DOHH2 (cell line): ENCODE data around the gene USP40.

Experiments used
- H3F3A ChIP-seq: fragments of 200-600 bp; sonication (generic), shearing (Covaris generic); 2 replicates; pipeline ENCODE4 v1.6.0; 2016; ENCODE audit warnings: antibody characterized with exemption, mild to moderate bottlenecking; ENCODE audit not compliant: control insufficient read depth, insufficient read depth
- H3K27ac ChIP-seq: fragments of 200-600 bp; sonication (generic); 2 replicates; pipeline ENCODE4 v1.5.1; 2014; ENCODE audit warnings: low read depth, mild to moderate bottlenecking, low read length, moderate library complexity
- H3K27me3 ChIP-seq: fragments of 200-600 bp; sonication (generic); 2 replicates; pipeline ENCODE4 v1.6.1; 2014; ENCODE audit warnings: mild to moderate bottlenecking, low read length, mixed read lengths; ENCODE audit not compliant: control insufficient read depth
- H3K36me3 ChIP-seq: fragments of 200-600 bp; sonication (generic); 2 replicates; pipeline ENCODE4 v1.6.1; 2014; ENCODE audit warnings: mild to moderate bottlenecking, low read length, moderate library complexity, mixed read lengths; ENCODE audit not compliant: control insufficient read depth
- H3K4me1 ChIP-seq: fragments of 200-600 bp; sonication (generic); 2 replicates; pipeline ENCODE4 v1.6.1; 2014; ENCODE audit warnings: mild to moderate bottlenecking, low read length, mixed read lengths; ENCODE audit not compliant: control insufficient read depth
- H3K4me2 ChIP-seq: fragments of 200-600 bp; sonication (generic); 2 replicates; pipeline ENCODE4 v1.6.0; 2014; ENCODE audit warnings: mild to moderate bottlenecking, low read length, moderate library complexity
- H3K4me3 ChIP-seq: fragments of 200-600 bp; sonication (generic); 2 replicates; pipeline ENCODE4 v1.5.1; 2014; ENCODE audit warnings: mild to moderate bottlenecking, low read length, mixed read lengths
- H3K79me2 ChIP-seq: fragments of 200-600 bp; sonication (generic); 2 replicates; pipeline ENCODE4 v1.6.1; 2014; ENCODE audit warnings: mild to moderate bottlenecking, low read length, mixed read lengths; ENCODE audit not compliant: control insufficient read depth
- H3K9me2 ChIP-seq: fragments of 200-600 bp; sonication (generic); replicated peaks from 2 replicates; pipeline ENCODE4 v1.6.1; 2014; ENCODE audit warnings: mild to moderate bottlenecking, low read length, mixed read lengths; ENCODE audit not compliant: control insufficient read depth
- H3K9me3 ChIP-seq: fragments of 200-600 bp; sonication (generic); 2 replicates; pipeline ENCODE4 v1.6.1; 2014; ENCODE audit warnings: antibody characterized with exemption, low read length, mixed read lengths; ENCODE audit not compliant: control insufficient read depth, insufficient read depth
- H4K20me1 ChIP-seq: fragments of 200-600 bp; sonication (generic); 2 replicates; pipeline ENCODE4 v1.6.0; 2014; ENCODE audit warnings: low read depth, mild to moderate bottlenecking, antibody characterized with exemption, low read length, moderate library complexity; ENCODE audit not compliant: control insufficient read depth, insufficient read depth
- CTCF ChIP-seq: fragments of 200-600 bp; sonication (generic); IDR thresholded peaks from one replicate; pipeline ENCODE4 v1.5.1; 2014; ENCODE audit warnings: antibody characterized with exemption, mild to moderate bottlenecking, low read depth, low read length; ENCODE audit not compliant: poor library complexity, severe bottlenecking
- EZH2phosphoT487 ChIP-seq: fragments of 200-600 bp; sonication (generic); IDR thresholded peaks from 2 replicates; pipeline ENCODE4 v1.6.1; 2017; ENCODE audit warnings: borderline replicate concordance, mild to moderate bottlenecking, antibody characterized with exemption, low read length, moderate library complexity, mixed read lengths

The USP40 gene

GRCh38 chr2:233458826-233459225, 107.8 kb downstream of the USP40 start:
- no peak overlapping the region for H3K4me3 ChIP-seq
- H3K79me2 ChIP-seq: no peaks in the 10 kb centered on the region
- TF ChIP-seq CTCF (no peak), EZH2phosphoT487 (no peak)
- H3K9me2 ChIP-seq: no peaks in the 10 kb centered on the region
- no peaks in the 10 kb centered on the region for H3K9me3 ChIP-seq
- no peaks in the 10 kb centered on the region for H3K27me3 ChIP-seq
- no peak overlapping the region for H3K4me2 ChIP-seq
- H3K36me3 ChIP-seq: peaks cover 65% of the 10 kb centered on the region
- H3K27ac ChIP-seq: no peak overlapping the region
- no peaks in the 10 kb centered on the region for H3K4me1 ChIP-seq
- H4K20me1 ChIP-seq: no peaks in the 10 kb centered on the region
- no peaks in the 10 kb centered on the region for H3F3A ChIP-seq

GRCh38 chr2:233458031-233458610, 108.5 kb downstream of the USP40 start:
- H3K9me3 ChIP-seq: no peaks in the 10 kb centered on the region
- H3K9me2 ChIP-seq: no peaks in the 10 kb centered on the region
- H3F3A ChIP-seq: no peaks in the 10 kb centered on the region
- H3K79me2 ChIP-seq: no peaks in the 10 kb centered on the region
- H3K27ac ChIP-seq: no peak overlapping the region
- no peak overlapping the region for H3K4me2 ChIP-seq
- no peak for TF ChIP-seq CTCF
- TF ChIP-seq EZH2phosphoT487: no peak
- H3K36me3 ChIP-seq: peaks cover 67% of the 10 kb centered on the region
- no peaks in the 10 kb centered on the region for H3K27me3 ChIP-seq
- no peaks in the 10 kb centered on the region for H4K20me1 ChIP-seq
- no peaks in the 10 kb centered on the region for H3K4me1 ChIP-seq
- no peak overlapping the region for H3K4me3 ChIP-seq

DNA sequence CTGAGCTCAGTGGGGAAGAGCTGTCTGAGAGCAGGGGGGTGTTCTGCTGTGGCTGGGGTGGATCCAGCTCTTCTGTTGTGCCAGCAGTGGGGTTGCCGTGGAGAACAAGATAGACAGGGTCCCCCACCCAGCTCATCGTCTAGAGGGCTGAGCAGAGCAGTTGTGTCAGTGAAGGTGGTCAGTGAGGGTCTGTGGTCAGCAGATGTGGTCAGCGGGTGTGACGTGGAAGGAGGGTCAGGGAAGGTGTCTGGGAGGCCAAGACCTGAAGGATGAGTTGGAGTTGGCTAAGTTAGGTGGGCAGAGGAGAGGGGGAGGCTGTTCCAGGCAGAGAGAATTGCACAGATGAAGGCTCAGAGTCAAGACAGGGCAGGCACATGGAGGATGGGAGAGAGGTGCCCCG, 109.2 kb downstream of the USP40 start:
- no peaks in the 10 kb centered on the region for H4K20me1 ChIP-seq

More for the DNA sequence above, 109.2 kb downstream of the USP40 start:
- no peak overlapping the region for H3K4me3 ChIP-seq
- H3K4me2 ChIP-seq: no peak overlapping the region
- no peaks in the 10 kb centered on the region for H3K9me2 ChIP-seq
- no peaks in the 10 kb centered on the region for H3K79me2 ChIP-seq
- no peaks in the 10 kb centered on the region for H3K9me3 ChIP-seq
- H3F3A ChIP-seq: no peaks in the 10 kb centered on the region
- H3K27me3 ChIP-seq: no peaks in the 10 kb centered on the region
- H3K27ac ChIP-seq: no peak overlapping the region
- TF ChIP-seq CTCF: no peak
- TF ChIP-seq EZH2phosphoT487: no peak
- peaks cover 68% of the 10 kb centered on the region for H3K36me3 ChIP-seq
- H3K4me1 ChIP-seq: no peaks in the 10 kb centered on the region
